Panc1 (cell line): ENCODE data around the gene DDX52.

Experiments used
- CTCF ChIP-seq: fragments of 450-650 bp; IDR thresholded peaks from 2 replicates; pipeline ENCODE4 v1.5.1; 2017; ENCODE audit warnings: mild to moderate bottlenecking
- POLR2AphosphoS5 ChIP-seq: IDR thresholded peaks from 2 replicates; pipeline ENCODE4 v1.6.1; 2012; ENCODE audit warnings: mild to moderate bottlenecking, low read depth, low read length, moderate library complexity
- REST ChIP-seq, 2 experiments: IDR thresholded peaks; 2 replicates each; pipeline ENCODE4 v1.6.1; 2011 to 2012; ENCODE audit warnings: low read depth in 2 of 2, control low read depth in 1 of 2, low read length in 1 of 2, mild to moderate bottlenecking in 1 of 2, moderate library complexity in 1 of 2; ENCODE audit not compliant: insufficient read depth in 1 of 2
- SIN3A ChIP-seq: IDR thresholded peaks from 2 replicates; pipeline ENCODE4 v1.6.1; 2012; ENCODE audit warnings: low read depth, mild to moderate bottlenecking, low read length, moderate library complexity, borderline replicate concordance; ENCODE audit not compliant: insufficient read depth
- TCF7L2 ChIP-seq: IDR thresholded peaks from 2 replicates; pipeline ENCODE4 v1.6.1; 2011; ENCODE audit warnings: mild to moderate bottlenecking, low read depth, low read length, inconsistent platforms

GRCh38 chr17:37564252-37564651 is 79.0 kb downstream of the DDX52 start:
- no peak for TF ChIP-seq POLR2AphosphoS5
- TF ChIP-seq REST (IDR thresholded peaks at IDR 0.05; ENCODE audit: insufficient read depth in 1 of 2, low read depth in 2 of 2, low read length in 1 of 2) = no peak
- TF ChIP-seq CTCF = no peak
- TF ChIP-seq TCF7L2 = no peak
- TF ChIP-seq SIN3A = no peak
